Right lobe of liver (tissue), 4 donors: ENCODE data around the gene TRANK1.

Experiments used
- POLR2A ChIP-seq: fragments of 450-650 bp; IDR thresholded peaks from one replicate; pipeline ENCODE4 v1.6.1; 2017; ENCODE audit warnings: antibody characterized with exemption, mild to moderate bottlenecking
- TF ChIP-seq, protein P1 (sequence below), 4 donors: fragments of 200-600 bp in 3 of 4; fragments of 450-650 bp in 1 of 4; IDR thresholded peaks; one replicate each; pipeline versions ENCODE4 v1.5.1 to v1.8.0; 2016 to 2022; ENCODE audit warnings: antibody characterized with exemption in 4 of 4, mild to moderate bottlenecking in 2 of 4
- donor health status: DM: no; HTN: no; CAD: no.
- donor health status: DM: no; HTN: no; CAD: no.
- donor health status: DM: no; HTN: yes; CAD: no.

DNA sequence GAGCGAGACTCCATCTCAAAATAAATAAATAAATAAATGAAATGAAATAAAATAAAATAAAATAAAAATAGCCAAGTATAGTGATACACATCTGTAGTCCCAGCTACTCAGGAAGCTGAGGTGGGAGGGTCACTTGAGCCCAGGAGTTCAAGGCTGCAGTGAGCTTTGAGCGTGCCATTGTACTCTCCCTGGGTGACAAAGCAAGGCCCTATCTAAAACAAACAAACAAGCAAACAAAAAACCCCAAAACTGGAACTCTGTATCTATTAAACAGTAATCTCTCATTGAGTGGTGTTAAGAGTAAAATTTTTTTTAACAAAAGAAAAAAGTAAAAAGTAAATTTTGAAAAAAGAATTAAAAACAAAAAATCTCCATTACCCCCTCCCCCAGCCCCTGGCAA, 27.3 kb upstream of the TRANK1 start:
- TF ChIP-seq, protein P1, sequence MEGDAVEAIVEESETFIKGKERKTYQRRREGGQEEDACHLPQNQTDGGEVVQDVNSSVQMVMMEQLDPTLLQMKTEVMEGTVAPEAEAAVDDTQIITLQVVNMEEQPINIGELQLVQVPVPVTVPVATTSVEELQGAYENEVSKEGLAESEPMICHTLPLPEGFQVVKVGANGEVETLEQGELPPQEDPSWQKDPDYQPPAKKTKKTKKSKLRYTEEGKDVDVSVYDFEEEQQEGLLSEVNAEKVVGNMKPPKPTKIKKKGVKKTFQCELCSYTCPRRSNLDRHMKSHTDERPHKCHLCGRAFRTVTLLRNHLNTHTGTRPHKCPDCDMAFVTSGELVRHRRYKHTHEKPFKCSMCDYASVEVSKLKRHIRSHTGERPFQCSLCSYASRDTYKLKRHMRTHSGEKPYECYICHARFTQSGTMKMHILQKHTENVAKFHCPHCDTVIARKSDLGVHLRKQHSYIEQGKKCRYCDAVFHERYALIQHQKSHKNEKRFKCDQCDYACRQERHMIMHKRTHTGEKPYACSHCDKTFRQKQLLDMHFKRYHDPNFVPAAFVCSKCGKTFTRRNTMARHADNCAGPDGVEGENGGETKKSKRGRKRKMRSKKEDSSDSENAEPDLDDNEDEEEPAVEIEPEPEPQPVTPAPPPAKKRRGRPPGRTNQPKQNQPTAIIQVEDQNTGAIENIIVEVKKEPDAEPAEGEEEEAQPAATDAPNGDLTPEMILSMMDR (IDR thresholded peaks at IDR 0.05) = no peak
- no peak for TF ChIP-seq POLR2A
